Fibroblast of skin of left quadriceps (primary cell): ENCODE results near the gene SAMD14.

Experiments used
- DNase-seq, 2 experiments: peaks; one replicate each; pipeline ENCODE4 v3.0.0-alpha.2; 2013; ENCODE audit warnings: low read depth in 2 of 2

The SAMD14 gene

DNA sequence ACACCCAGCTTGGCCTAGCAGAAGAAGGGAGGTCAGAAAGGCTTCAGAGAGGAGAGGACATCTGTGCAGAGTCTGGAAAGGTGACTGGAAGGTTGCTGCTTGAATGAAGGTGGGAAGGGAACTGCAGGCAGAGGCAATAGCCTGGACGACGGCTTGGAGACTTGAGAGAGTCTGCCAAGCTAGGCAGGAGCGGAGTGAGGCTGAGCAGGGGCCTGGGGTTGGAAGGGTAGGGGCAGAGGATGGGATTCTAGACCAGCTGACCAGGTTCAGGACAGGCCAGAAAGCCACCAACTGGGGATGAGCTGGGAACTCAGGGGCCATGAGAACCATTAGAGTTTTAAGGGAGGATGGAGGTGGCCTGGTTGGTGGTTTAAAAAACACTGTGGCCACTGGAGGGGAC lies 35.5 kb upstream of the SAMD14 start:
- DNase-seq = no peak

DNA sequence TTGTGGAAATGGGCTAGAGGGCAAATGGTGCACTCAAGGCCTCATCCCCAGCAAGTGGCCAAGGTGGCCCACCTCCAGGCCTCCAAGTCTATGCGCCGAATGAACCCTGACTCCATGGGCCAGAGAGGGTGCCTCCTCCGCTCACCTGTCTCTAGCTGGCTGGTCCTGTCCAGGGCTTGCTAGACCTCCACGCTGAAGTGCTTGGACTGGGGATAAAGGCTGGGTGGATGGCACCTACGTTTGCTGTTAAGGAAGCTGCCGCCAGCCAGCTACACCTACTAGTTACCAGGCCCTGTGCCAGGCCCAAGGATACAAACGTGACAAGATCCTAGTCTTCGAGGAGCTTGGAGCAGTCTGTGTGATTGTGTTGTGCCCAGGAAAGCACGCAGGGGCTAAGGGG lies 35.1 kb upstream of the SAMD14 start:
- DNase-seq = no peak

DNA sequence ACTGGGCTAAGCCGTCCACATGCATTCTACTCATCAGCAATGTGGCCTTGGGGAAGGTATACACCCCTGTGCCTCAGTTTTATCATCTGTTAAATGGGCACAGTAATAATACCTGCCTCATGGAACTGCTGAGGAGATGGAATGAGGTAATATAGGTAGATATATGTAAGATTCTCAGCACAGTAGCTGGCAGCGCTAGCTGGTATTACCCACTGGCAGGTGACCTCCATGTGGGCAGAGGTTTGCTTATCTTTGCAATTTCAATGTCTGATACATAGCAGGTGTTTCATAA lies 34.7 kb upstream of the SAMD14 start:
- no peak for DNase-seq

DNA sequence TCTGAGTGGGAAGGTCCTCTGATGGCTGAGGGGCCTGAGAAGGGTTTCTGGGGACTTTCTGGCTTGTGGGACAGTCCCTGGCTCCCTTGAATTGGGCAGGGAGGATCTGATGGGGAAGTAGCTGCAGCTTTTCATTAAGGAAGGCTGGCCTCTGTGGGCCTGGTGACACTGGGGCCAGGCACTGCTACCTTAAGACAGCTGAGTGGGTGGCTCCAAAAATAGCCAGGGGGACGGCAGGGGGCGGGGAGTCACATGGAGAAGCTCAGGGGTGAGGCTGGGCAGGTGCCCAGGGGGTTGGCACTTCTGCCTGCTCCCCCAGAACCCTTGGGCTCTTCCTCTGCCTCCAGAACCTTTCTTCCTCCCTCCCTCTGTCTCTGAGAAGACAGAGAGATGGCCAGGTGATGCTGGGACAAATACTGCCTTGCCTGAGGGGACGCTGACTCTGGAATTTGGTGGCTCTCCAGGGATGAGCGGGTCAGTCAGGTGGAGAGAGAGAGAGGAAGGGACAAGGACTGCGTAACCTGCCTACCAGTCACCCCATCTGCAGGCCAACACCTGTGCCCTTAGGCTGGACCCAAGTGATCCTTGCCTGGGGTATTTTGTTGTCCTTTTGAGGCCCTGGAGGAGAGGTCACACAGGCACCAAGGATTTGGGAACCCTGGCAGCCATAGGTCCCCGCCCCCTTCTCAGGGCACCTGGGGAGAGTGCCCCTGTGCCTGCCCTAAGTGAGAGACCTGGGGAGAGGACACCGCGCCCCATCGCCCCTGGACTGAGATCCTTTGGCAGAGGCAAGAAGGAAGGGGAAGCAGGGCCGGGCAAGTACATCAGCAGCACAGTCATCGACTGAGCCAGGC lies 34.1 kb upstream of the SAMD14 start:
- DNase-seq = no peak

DNA sequence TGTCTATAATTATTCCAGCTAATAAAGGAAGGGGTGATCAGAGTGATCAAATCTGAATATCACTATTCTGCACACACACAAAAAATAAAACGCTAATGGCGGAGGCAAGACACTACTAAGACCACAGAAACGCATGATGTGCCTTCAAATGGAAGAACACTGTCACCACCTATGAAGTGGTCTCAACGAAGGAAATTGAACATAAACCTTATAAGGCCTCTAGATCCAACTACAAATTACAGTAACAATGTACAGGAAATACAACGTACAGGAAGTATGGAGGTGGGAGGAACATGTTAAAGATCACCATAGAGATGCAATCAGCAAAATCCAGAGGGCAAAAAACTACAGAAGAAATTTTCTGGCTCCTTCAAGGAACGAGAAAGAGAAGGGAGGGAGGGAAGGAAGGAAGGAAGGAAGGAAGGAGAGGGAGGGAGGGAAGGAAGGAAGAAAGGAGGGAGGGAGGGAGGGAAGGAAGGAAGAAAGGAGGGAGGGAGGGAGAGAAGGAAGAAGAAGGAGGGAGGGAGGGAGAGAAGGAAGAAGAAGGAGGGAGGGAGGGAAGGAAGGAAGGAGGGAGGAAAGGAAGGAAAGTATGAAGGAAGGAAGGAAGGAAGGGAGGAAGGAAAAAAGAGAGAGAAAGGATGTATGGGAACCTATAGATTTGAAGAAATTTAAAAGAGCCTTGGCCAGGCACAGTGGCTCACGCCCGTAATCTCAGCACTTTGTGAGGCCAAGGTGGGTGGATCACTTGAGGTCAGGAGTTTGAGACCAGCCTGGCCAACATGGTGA lies 32.7 kb upstream of the SAMD14 start:
- DNase-seq = no peak

DNA sequence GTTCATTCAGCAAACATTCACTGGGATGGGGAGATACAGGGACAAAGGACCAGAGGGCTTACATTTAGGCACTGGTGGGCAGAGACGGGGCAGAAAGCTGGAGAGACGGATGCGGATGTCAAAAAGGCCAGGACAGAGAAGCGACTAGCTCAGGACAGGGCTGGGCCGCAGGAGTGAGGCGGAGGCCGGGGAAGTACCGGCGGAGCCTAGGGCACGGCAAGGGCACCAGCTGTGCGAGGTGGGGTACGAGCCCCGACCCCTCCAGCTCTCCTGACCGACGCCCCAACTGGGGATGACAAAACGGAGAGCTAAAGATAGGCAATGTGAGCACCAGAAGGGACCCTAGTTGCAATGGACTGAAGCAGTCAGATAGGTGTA lies 31.9 kb upstream of the SAMD14 start:
- DNase-seq = no peak

DNA sequence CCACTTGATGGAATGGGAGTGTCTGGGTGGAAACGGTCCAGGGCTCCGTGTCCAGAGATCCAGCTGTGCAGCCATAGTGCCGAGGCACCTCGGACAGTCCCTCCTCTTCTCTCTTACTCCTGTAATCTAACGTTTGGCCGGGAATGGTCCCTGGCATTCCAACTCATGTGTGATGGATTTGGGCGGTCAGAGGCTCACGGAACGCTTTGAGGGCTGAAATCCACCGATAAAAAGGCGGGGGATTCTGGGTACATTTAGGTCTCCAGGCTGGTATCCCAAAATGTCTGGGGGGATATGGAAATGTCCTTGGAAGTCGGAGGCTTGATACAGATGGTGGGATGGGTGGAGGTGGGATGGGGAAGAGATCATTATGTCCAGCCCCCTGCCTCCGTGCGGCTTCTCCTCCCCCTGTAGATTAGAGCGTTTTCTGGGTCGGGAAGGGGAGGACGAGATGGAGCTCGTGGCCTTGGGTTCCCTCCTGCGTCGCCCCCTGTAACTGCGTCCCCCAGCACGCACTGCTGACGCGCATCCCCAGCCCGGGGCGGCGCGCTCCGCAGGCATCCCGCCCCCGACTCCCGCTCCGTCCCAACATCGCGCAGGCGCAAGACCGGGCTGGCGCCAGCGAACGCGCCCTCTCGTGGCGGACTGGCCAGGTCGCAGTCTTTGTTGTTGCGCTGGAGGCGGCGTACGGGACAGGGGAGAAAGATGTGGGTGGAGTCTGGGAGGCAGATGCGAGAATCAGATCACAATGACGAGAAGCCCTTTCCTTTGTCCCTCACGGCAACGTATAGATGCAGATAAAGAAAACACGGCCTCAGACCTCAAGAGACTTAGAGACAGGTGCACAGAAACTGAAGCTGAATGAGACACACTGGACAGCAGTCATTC lies 31.3 kb upstream of the SAMD14 start:
- peak; percentile 81 to 82 for DNase-seq

DNA sequence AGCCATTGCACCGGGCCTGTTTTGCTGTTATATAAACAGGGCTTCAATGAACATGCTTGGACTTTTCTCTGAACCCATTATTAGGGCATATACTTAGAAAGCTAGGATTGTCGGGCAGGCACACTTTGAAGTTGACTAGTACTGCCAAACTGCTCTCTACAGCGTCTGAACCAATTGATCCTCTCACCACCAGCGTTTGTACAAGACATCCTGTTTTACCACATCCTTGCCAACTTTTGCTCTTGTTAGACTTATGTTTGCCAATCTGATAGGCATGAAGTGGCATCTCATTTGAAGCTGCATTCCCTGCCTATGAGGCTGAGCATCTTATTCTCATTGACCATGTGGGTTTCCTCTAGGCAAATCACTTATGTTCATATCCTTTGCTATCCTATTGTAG lies 27.9 kb upstream of the SAMD14 start:
- no peak for DNase-seq

DNA sequence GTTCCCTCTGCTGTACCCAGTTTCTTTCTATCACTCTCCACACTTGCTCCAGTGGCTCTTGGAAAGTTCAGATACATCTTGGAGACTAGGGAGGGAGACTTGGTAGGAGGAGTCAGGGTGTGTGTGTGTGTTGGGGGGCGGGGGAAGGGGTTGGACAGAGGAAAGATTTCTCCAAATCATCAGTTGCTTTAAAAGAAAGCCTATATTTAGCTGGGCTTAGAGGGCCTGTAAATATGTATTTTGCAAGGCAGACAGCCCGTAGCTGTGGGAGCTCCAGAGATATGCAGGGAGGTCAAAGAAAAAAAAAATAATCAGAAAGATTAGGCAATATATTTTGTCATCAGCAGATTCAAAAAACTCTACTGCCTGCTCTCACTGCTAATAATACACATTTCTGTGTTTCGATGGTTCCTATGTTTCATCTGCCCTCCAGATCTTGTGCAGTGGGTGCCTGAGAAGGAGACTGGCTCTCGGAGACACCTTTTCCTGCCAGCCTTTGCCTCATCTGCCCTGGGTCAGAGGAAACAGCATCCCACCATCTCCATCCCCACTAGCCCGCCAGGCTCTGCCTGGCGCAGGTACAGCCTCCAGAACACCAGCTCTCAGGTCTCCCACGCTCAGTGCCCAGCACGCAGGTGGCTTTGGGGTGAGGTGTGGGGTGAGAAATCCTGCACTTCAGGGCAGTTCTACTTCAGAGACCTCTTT lies 25.3 kb upstream of the SAMD14 start:
- DNase-seq = no peak

DNA sequence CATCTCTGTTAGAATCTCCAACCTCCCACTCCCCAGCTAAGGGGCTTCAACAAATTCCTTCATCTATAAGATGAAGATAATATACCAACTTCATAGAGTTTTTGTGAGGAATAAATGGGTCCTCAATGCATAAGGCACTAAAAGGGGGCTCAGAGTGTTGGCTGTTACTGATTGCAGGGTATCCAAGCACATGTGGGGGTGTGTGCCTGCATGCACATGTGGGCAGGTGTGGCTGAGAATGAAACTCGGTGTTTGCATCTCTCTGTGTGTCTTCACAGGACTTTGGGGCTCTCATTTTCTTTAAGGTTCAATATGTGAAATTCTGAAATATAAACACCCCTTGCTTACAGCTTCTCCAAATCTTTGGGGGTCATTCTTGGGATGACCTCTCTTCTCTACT lies 24.6 kb upstream of the SAMD14 start:
- no peak for DNase-seq

DNA sequence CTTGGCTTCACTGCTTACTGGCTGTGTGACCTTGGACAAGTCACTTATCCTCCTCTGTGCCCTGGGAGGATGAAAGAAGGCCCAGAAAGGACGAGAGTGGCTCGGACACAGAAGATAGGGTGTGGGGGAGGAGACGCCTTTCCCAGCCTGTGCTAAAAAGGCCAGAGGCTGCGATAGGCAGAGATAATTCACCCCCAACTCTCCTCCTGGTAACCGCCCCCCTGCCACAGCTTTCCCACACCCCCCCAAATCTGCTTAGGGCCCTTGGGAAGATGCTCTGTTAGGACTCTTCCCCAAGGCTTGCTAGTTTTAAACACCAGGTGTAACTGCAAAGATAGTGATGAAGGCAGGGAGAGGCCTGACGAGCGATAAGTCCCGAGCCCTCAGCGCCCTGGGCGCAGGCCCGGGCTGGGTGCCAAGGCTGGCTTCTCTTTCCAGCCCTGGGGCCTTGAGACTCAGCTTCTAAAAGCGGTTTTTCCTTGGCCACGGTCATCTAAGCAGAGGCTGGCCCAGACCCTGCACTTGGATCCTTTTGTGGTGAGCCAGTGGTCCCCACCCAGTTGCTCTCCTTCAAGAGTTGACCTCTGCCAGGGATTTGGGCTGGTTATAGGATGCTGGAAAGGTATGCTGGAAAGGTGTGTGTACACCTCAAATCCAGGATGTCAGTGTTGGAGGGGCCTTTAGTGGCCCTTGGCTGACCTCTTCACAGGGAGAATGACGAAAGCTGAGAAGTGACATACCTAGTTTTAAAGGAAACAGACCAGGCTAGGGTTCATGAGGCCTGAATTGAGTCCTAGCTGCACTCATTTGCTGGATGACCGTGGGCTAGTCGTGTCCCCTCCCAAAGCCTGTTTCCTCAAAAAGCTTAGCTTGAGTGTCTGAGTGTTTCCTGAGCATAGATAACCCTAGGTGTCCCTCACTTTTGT lies 24.0 kb upstream of the SAMD14 start:
- no peak for DNase-seq

DNA sequence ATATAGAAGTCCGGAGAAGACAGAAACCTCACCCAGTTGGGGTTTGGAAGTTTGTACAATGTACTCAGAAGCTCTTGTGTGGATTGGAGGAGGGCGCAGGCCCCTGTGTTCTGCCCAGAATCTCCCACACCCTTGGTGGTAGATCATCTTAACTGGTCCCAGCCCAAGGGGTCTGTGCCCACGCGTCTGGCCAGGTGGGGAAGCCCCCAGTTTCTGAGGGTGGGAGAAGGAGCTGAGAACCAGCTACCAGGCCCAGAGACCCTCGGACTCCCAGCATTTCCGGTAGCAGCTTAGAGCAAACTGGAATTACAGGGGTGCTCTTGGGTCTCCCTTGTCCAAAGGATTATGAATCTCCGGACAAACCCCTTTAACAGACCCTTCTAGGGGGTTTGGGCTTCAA lies 22.8 kb upstream of the SAMD14 start:
- no peak for DNase-seq

DNA sequence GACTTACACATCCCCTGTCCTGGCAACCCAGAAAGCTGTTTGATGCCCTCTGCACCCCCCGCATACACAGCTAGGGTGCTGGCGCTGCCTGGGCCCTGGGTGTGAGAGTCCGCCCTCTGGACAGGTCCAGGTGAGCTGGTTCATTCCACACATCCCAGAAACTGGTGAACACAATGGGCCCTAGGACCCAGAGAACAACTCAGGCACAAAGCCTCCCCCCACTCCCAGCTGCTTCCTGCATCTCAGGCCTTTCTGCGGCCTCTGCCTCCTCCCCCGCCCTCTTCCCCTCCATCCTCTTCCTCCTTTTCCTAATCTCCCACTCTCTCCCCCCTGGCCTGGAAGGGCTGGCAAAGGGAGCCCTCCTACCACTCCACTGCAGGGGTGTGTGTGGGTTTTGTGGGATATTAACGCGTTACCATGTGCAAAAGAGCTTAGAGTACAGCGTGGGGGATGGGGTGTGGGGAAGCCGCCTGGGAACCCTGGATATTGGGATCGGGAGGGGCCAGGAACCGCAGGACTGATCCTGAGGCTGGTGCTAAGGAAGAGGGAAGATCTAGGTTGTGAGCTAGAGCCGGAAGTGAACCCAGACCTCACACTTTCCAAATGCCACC lies 22.1 kb upstream of the SAMD14 start:
- peak in 1 of 2 experiments; percentile 77 for DNase-seq

DNA sequence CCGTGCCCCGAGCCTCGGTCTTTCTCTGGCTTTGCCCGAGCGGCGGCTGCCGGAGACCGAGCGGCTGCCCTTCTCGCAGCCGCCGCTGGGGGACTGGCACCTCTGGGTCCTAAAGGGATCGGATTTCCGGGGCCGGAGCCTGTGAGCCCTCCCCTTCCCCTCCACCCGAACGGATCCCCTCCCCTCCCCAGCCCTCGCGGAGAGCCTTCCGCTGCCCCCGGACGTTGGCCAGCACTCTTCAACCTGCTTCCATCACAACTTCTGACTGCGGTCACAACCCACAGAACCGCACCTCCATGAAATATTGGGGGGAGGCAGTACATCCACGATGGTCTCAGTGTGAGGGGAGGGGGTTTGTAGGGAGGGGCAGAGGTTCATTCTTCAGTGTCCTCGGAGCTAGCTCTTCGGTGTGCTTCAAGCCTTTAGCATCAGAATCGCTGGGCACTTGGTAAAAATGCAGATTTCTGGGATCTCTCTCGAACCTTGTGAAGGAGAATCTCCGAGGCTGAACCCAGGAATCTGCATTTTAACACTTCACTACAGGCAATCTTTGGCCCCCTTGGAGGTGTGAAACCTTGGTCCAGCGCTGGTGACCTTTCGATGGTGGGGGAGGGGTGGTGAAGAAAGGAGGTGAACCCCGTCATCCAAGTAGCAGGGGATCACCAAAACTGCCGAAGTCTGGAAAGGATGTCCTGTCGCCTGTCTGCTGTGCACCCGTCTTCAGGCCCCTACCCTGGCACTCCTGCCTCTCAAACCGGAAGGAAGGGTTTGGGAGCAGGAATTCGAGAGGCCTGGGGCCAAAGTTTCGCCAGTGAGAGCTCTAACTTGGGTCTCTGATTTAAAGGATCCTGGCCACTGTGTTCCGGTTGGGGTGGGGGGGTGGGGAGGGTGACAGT lies 21.3 kb upstream of the SAMD14 start:
- DNase-seq = peak; percentile 80 to 82

DNA sequence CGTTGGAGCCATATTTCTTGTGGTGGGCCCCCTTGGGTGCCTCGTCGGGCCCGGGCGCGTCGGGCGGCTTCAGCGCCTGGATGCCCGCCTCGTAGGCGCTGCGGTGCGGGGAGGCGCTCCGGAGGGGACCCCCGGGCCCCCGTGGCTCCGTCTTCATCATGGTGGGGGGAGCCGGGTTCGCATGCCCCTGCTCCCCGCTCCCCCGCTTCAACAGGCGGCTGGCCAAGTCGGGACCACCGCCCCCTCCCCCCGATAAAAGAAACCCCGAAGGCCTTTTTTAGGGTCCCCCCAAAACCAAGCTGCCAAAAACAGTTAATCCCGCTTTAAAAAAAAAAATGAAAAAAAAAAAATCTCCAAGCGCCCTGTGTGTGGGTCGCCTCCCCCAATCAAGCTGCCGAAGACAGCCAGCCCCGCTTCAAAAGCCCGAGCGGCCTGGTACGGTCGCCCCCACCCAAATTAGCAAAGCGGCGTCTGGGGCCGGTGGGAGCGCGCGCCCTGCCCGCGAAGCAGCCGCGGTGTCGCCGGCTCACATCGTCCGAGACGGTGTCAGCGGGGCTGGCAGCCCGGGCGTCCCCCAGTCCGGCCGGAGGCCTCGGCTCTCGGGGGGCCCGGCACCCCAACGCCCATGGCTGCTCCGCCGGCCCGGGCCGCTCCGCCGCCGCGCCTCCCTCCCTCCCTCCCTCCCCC lies 20.5 kb upstream of the SAMD14 start, which contains the start of gene PPP1R9B:
TSS of gene PPP1R9B (minus strand) at position 324 of the 687 bp plus-strand sequence. CDS start at position 160, 164 bp downstream.
- DNase-seq = no peak

DNA sequence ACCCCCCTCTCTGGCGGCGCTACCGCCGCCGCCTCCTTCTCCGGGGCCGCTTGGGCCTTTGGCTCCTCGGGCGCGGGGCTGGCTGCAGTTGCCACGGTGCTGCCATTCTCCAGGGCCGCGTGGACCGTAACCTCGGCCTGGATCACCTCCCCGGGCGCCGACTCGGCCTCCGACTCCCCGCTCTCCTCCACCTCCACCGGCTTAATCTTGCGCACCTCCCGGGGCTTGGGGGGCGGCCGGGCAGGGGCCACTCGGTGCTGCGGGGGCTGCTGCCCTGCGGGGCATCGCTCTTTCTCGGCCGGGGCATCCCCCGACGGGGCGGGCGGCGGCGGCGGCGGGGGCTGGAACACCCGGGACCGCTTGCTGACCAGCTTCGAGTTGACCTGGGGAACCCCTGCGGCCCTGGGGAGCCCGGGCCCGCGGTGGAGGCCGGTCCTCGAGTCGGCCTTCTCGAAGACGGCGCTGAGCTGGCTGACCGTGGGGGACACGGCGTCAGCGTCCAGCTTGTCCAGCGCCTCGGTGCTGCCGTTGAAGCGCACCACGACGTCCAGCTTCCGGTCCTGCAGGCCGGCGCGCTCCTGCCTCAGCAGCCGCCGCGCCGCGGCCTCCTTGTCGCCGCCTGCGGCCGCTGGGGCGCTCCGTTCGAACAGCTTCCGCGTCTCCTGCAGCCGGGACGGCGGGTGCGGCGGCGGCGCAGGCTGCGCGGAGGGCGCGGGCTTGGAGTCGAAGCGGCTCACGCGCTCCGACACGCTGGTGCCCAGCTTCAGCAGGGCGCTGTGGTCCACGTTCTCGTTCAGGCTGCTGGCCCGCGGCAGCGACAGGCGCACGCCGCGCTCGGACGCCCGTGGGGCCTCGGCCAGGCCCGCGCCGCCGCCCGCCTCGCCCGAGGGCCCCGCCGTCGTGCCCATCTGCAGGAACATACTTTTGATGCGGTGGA lies 19.7 kb upstream of the SAMD14 start:
- DNase-seq = no peak

DNA sequence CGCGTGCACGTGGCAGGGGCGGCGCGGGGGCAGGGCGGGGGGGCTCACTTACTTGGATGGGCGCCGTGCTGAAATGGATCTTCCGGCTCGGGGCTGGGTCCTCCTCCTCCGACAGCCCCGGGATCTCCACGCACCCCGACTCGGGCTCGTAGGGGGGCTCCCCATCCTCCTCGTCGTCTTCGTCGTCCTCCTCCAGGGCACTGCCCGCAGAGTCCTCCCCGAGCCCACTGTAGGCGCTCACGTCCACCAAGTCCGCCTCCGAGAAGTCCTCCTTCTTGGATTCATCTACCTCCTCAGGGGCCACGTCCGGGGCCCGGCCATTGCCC lies 19.1 kb upstream of the SAMD14 start:
- no peak for DNase-seq
